GM11168 (cell line): Measurements from ENCODE around the gene METTL22.

Experiments
- in situ Hi-C: fragments of 300-500 bp; cut with MboI; formaldehyde crosslinking; loops from one replicate; pipeline ENCODE4 v1.12.0; 2022; ENCODE audit warnings: low sequenced_read_pairs; ENCODE audit not compliant: unreplicated experiment

Gene METTL22

DNA sequence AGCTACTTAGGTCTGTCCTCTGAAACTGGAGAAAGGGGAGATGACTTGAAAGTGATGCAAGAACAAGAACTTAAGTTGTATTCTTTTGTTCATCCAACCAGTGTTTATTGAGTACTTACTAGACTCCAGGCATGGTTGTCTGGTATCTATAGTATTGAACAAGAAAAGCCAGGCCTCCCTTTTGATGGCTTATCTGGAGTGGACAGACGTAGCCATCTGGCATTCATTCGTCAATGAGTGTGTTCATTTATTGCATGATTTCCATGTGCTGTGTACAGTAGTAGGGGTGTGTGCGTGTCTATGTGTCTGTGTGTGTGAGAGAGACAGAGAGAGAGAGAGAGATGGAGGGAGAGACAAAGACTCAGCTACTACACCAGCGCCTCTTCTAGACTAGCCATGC, 62.1 kb downstream of the METTL22 start:
- in situ Hi-C loops: no loop called here

- in situ Hi-C loops: no loop called here
Observed at GRCh38 chr16:8685617-8686016, 64.1 kb downstream of the METTL22 start.

- in situ Hi-C loops: no loop called here
Observed at GRCh38 chr16:8686031-8686621, 64.6 kb downstream of the METTL22 start.

- in situ Hi-C loops: no loop called here
Observed at GRCh38 chr16:8686879-8687278, 65.4 kb downstream of the METTL22 start.

GRCh38 chr16:8689686-8690085, 68.2 kb downstream of the METTL22 start:
- in situ Hi-C loops: no loop called here

- in situ Hi-C loops: no loop called here
Observed at GRCh38 chr16:8691728-8692127, 70.2 kb downstream of the METTL22 start.

DNA sequence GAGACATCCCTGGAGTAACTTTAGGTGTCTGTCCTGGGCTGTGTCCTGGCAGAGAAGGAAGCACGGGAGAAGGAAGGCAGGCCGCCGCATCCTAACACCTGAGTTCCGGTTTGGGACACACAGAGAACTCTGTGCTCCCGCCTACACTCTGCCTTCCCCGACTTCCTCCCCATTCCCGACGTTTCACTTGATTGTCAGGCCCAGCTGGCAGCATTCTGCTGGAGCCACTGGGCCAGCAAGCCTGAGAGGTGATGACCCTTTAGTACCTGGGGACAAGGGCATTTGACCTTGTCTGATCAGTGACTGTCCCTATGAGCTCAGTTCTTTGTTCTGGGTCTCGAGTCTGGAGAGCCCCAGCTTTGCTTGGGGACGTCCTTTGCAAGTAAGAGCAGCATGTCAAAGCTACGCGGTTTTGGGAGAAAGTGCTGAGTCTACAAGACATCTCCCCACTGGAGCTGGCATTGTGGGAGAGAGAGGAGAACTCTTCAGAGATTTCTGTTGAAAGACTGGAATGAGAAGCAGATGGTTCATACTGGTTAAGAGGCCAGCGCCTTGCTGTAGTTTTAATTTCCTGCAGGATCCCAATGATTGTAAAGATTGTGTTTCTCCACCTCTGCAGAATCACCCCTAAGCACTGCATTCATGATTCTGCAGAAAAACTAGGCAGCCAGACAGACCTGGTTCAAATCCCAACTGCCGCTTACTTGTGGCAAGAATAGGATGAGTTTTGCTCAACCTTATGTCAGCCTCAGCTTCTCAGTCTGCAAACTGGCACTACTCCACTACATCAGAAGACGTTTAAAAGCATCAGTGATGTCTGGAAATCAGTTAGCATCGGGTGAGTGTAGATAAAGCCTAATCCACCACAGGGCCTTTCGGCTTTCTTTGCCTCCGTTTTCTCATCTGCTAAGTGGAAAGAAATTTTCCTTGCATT, 73.6 kb downstream of the METTL22 start:
- in situ Hi-C loops: no loop called here

GRCh38 chr16:8696880-8697279, 75.4 kb downstream of the METTL22 start:
- in situ Hi-C loops: no loop called here

DNA sequence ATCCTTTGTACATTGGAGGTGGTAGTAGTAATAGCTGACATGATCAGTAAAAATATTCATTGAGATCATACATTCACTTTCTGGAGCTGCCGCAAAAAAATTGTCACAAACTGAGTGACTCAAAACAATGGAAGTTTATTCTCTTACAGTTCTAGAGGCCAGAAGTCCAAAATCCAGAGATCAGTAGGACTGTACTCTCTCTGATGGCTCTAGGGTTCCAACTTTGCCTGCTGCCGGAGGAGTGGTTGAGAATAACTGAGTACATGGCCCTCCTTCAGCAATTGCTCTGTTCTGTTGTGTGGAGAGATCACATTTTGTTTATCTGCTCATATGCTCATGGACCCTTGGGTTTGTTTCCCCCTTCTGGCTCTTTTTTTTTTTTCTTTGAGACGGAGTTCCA, 76.5 kb downstream of the METTL22 start:
- in situ Hi-C loops: no loop called here
